Skin of body (tissue), 2 donors: ENCODE results near the gene CNOT6. TPM values are rescaled to one million over a fixed set of nuclear protein-coding genes. Genes with fewer than 3 reads are reported as not detected.

Experiments
- DNase-seq: peaks from one replicate; lab custom pipeline; 2025; lab: John Stamatoyannopoulos, UW
- total RNA-seq: library from RNA; depleted of rRNA; stranded (reverse); fragments of >200 nt; gene quantifications from one replicate; pipeline ENCODE4 v1.2.3, GENCODE V29; 2014

CNOT6 gene
- total RNA-seq, 1 donor from 2014 or later, result 25.0 TPM

DNA sequence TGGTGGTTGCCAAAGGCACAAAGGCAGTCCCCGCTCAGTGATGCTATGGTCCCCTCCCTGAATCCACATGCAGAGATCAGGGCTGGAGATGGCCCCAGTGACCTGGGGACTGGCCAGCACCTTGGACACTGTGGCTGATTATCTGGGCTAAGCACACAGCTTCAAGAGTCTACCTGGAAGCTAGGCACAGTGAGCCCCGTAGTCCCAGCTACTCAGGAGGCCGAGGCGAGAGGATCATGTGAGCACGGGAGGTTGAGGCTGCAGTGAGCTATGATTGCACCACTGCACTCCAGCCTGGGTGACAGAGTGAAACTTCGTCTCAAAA is 105.4 kb downstream of the CNOT6 start:
- no peak for DNase-seq

DNA sequence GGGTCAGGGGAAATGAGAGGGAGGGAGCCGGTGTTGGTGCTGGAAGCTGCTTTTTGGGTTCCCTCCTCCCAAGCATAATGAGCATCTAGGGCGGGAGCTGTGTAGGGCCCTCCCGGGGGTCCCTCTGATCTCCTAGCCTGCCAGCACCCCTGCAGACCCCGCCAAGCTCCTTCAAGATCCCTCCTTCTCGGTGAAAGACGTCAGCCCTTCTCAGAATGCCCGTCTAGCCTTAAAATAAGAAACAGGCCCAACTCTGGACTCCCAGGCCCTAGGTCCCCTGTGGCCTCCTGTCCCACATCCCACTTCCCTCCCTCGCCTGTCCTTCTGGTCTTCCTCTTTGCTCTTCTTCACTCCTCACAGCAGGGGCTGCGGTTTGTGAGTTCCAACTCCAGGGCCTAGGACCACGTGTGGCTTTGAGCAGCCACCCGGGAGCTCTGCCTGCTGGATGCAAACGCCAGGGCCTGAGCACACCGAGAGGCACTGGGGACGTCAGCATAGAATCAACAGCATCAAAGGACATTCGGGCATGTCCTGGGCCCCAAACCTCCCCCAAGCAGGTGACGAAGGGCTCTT is 105.9 kb downstream of the CNOT6 start:
- DNase-seq, result no peak

DNA sequence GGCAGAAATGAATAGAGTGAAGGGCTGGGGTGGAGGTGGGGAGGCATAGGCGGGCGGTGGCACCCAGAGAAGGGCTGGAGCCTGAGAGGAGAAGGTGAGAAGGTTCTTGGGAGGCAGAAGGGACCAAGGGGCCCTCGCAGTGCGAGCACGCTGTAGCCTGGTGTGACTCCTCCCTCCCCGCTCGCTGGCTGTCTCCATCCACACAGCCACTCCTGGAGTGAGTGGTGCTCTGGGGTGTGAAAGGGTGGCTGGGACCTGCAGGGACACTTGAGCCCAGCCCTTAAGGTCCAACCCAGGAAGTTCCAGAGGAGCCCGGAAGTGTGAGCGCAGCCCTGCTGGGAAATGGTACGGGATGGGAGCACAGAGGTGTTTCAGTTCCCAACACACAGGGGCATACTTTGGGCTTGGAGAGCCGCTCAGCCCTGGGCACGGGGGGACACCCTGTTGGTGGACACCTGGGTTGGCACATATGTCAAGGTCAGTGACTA is 106.4 kb downstream of the CNOT6 start:
- no peak for DNase-seq

DNA sequence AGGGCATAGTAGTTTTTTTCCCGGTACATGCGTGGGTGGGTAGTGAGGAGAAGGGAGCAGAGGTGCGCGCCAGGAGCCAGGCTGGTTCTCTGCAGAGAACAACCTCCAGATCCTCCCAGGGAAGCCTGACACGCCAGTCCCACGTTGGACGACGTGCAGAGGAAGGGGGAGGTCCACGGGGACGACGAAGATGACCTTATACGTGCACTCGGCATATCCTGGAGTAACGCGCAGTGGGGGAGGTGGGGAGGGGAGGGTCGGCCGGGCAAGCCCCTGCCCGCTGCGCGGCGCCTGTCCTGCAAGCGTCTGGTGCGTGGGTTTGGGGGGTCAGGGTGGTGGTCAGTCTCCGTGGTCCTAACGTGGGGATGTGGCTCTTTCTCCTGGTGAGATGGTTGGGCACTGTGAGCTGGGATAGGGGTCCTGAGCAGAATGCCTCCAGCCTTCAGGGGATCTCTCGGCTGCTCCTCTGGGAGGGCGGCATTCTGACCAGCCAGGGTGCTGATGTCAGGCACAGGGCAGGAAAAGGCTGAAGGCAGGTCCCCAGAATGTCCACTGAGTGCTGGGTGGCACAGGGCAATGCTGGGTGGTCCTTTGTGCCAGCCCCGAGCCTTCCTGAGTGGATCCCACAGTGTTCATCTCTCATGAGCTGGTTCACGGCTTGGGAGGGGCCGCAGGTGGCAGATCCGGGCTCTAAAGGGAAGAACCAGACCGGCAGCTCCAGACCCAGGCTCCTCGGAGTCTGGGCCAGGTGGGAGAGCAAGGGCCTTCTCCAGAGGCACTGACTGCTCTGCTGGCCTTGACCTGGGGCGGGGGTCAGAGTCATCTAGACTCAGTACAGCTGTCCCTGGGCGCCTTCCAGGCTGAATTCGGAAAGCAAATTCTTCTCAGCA is 107.7 kb downstream of the CNOT6 start:
- no peak for DNase-seq

DNA sequence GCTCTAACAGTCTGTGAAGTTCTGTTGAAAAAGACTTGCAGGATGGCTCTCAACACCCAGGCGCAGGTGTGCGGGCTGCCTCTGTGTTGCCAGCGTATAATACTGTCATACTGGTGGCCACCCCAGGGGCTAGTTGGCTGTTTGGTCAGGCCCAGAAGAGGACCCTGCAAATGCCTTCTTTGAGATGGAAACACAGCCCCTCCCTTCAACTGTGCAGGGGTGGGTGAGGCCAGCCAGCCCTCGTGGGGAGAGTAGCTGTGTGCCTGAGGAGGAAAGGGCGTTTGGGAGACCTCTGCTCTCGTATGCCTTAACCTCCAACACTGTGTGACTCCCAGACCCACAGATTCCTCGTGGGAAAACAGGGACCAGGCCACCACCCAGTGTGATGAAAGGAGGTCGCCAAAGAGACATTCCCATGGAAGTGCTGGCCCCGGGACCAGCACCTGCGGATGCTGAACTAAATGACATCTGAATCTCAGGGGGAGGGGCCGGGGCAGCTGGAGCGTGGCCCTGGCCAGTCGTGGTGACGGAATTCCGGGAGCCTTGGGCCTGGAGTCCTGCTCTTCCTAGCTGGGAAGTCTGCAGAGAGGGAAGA is 108.4 kb downstream of the CNOT6 start:
- DNase-seq, result no peak

DNA sequence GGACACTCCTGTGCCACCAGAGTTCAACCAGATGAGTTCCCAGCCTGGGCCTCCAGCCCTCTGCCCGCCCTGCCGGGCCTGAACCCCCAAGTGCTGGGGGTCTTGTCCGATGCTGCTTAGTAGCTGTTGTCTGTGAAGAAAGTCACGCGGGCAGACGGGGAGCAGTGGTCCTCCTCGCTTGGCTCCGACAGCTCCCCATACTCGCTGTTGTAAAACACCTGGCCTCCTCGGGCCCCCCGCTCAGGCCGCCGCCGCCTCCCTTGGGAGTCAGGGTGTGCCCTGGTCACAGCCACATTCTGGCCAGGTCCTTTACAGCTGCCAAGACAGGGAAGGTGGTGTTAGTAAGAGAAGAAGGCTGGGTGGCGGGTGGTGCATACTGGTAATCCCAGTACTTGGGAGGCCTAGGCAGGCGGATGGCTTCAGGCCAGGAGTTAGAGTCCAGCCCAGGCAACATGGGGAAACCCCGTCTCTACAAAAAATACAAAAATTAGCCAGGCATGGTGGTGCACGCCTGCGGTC is 109.0 kb downstream of the CNOT6 start:
- no peak for DNase-seq

DNA sequence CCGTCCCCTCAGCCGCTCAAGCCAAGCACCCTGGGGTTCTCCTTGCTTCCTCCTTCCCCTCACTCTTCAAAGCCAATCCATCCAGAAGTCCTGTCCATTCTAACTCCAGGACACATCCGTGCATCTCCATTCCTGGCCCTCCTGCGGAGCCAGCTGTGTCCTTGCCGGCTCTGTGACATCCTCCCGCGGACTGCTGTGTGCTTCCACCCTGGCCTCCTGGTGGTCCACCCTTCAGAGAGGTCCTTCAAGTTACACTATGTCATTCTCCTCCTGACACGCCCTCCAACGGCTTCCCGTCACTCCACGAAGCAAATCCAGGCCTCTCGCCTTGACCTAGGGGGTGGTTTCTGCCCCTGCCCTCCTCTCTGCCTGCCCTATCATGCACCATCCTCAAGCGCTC is 110.1 kb downstream of the CNOT6 start:
- no peak for DNase-seq

DNA sequence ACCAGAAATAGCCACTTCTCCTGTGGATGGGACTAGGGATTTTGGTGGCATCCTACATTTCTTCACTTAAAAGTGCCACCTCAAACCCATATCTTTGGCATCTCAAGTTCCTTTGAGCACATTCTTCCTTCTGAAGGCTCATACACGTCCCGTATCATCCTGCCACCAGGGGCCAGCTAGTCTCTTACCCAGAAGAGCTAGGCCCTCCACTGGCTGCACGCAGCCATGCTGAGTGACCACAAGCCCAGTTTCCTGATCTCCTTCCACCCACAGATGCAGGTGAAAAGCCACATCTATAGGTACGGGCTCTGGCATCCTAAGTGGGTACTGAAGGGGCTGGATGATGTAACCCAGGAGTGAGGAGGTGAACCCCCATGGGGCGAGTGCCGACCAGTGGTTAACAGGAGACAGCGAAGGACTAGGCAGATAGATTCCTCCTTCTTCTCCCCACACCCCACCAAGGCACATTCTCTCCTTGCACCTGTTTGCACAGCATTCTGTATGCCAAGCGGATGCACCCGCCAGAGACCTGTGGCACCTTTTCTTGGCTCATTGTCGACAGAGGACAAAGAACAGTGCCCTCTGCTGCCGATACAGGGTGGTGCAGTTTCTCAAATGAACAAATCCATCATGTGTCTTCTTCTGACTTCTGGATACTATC is 111.5 kb downstream of the CNOT6 start:
- DNase-seq, result no peak

DNA sequence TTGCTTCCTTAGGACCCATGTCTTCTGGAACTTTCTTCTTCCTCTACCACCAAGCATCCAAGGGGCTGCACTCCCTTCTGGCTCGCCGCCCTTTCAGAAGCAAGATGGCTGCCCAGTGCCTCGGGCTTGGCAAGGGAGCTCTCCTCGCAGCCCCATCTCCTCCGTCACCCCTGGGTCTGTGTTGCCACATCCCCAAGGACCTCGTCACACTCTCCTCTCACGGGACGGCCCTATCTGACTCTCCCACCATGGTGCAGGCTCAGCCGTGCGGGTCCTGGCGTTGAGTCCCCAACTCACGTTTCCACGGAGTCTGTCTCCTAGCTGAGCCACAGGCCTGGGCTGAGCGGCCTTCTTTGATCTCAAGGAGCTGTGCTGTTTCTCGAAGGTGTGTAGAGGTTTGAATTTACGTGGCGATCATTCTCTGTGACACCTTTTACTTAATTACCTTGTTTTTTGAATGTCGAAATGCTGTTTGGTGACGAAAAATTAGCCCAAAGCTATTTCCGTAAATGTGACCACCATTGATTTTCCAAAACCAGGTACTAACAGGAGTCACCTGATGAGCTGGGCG is 112.1 kb downstream of the CNOT6 start:
- DNase-seq, result no peak

DNA sequence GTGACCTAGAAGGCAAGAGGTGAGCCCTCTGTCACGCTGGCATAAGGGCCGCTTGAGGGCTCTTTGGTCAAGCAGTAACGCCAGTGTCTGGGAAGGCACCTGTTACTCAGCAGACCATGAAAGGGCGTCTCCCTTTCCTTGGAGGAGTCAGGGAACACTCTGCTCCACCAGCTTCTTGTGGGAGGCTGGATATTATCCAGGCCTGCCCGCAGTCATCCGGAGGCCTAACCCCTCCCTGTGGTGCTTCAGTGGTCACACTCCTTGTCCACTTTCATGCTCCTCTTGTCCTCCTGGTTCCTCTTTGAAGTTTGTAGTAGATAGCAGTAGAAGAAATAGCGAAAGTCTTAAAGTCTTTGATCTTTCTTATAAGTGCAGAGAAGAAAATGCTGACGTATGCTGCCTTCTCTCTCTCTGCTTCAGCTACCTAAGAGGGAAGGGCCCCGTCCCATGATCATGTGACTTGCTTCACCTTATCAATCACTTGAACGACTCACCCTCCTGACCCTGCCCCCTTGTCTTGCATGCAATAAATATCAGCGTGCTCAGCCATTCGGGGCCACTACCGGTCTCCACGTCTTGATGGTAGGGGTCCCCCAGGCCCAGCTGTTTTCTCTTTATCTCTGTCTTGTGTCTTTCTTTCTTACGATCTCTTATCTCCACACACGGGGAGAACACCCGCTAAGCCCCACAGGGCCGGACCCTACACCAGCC is 113.8 kb downstream of the CNOT6 start:
- DNase-seq, result no peak

DNA sequence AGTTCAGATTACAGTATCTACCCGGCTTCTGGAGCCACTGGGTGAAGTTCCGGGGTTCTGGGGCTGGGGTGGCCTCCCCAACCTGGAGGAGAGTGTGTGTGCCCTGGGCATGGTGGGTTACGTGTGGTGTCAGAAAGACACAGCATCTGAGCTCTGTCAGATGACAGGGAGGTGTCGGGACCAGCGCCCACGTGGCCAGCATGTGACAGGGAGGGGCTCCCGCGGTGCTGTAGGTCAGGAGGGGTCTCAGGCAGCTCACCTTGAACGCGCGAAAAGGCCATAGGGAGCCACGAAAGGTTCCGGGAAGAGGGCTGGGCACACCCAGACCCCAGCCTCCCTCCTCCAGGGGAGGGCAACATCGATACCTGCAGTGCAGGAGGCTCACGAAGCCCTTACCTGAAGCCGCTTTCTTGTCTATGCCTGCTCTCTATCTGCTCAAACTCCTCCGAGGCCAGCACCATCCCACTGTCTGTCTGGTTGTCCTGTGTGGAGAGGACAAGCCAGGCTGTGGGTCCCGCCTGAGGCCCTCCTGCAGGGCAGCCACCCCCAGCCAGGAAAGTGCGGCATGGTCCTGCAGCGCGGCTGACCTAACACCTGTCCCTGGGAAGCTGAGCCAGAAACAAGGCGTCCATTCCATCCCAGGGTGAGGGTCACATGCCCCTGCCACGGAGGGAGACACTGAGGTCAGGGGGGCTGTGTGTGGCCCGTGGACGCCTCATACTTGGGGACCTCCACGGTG is 114.6 kb downstream of the CNOT6 start:
- no peak for DNase-seq

DNA sequence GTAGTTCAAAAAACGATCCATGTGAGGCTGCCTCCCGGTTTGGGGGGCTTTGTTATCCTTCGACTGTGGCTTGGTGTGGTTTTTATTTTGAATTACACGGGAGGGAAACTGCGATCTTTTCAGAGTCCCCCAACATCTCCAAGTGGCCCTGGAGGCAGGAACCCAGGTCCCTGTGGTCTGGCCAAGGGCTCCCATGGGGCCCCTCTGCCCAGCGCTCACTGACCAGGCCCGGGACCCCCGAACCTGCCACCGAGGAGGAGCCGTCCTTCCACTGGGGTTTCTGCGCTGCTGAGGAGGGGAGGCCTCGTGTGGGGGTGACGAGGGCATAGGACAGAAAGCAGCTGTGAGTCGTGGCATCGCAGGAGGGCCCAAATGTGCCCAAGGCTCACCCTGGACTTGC is 115.2 kb downstream of the CNOT6 start:
- no peak for DNase-seq

DNA sequence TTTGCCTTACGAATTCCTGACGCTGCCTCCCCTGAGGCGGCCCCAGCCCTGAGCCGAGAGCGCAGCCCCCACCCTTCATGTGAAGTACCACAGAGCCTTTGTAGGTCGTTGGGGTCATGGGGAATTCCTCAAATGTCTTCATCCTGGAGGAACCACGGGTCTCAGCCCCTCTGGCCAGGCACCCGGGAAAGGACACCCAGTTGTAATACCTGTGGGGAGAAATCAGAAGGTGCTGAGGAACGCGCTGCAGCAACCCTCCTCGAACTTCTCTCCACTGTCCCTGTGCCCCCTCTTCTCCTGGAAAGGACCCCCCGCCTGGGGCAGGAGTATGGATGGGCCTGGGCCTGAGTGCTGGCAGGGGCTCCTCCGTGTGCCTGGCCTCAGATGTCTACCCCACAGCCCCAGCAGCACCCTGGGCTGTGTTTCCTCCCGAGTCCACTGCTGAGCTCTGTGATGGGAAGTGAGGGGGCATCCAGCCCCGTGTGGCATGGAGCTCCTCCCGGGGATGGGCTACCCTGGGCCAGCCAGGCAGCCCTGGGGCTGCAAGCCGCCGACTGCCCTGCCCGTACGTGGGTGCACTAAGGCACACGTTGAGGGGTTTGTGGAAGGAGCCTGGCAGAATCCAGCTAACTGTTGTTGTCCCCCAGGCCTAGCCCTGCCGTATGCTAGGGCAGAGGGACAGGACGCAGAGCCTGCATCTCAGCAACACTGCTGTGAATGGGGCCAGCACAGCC is 115.8 kb downstream of the CNOT6 start:
- DNase-seq, result no peak

DNA sequence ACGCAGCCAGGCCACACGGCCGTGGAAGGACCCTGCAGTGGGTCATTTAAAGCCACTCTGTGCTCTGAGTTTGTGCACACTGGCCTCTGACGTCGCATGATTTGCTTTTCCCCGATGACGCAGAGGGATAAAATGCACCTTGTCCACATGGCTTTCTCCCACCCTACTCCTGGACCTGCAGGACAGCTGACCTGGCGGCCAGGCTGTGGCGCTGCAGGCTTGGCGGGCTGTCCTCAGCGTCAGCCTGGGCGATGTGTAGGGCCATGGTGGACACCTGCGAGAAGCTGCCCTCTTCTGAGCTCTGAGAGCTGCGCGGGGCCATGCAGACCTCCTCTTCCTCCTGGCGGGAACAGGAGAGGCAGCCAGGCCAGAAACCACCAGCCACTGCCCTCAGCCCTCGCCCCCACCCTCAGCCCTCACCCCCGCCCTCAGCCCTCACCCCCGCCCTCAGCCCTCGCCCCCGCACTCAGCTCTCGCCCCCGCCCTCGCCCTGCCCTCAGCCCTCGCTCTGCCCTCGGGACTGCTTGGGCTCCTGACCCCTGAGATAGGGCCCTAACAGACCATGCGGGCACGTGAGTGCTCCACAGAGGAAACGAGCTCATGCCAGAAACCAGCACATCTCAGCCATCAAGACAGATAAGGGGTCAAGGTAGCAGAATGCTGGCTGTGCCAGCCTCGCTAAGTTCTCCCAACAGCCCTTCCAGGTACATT is 117.1 kb downstream of the CNOT6 start:
- DNase-seq, result no peak

DNA sequence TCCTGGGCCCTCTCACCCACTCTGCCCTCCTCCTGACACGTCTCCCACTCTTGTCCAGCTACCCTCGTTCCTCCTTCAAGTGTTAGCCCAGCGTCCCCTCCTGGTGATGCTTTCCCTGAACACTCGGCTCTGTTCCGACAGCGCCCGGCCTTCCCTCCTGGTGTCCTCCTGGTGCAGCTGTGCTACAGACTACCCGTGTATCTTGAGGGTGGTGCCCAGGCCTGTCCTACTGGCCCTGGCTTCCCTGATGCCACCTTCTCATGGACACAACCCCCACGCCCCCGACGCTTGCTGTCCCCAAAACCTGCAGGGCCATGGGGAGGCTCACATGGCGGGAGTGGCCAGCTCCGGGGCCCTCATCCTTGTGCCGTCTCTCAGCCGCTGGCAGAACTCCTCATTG is 118.5 kb downstream of the CNOT6 start:
- no peak for DNase-seq

DNA sequence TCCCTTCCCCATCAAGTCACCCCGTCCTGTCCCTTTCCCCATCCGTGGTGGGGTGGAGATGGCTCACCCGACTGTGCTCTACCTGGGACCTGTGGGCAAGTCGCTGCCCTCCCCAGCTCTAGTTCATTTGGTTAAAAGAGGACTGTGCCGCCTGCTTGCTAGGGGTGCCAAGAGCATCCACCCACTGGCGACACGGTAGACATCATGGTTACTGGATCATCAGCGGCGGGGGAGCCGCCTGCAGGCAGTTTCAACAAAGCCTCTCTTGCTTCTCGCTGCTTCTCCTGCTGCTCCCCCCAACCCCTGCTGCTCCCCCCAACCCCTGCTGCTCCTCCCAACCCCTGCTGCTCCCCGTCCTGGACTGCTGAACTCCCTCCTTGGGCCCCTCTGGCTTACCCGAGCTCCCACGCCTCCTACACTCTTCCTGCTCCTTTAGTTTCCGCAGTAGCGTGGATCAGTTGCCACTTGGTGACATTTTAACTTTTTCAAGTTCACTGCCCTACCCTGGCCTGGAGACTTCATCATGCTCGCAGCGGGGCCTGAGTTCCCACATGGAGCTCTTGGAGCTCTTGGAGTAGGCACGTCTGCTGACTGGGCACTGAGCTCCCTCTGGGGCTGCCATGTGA is 119.1 kb downstream of the CNOT6 start:
- no peak for DNase-seq

DNA sequence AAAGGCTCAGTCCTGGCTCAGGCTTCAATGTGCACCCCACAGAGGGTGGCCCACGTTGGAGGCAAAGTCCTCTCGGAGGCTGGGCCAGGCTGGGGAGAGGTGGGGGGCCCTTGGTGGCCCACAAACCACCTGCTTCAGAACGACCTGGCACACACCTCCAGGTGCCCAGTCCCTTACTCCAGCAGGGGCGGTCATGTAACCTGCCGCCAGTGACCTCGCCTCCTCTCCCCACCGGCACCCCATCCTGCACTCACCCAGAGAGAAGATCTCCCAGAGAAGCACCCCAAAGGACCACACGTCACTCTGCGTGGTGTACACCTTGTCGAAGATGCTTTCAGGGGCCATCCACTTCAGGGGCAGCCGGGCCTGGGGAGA is 119.6 kb downstream of the CNOT6 start:
- no peak for DNase-seq

DNA sequence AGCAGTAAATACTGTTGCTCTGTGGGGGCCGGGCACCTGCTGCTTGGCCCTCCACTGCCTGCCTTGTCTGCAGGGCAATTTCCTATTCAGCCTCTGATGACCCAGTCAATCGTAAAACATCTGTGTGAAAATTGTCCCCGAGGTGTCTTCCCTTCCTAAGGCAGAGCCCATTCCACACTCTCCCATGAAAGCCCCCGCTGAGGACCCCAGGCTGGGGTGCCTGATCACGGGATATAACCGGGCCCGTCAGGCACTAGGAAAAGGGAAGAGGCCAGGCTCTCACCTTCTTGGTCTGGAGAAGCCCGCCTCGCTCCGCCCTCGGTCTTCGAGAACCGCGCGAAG is 124.3 kb downstream of the CNOT6 start:
- DNase-seq, result no peak
